Calu3 (cell line): ENCODE results near the gene KCND3. TPM values are rescaled to one million over a fixed set of nuclear protein-coding genes. Genes with fewer than 3 reads are reported as not detected.
"Not testable (repeated sequence)": the region's sequence is repeated elsewhere in the genome, so short reads cannot be mapped to it uniquely, and the experiment has no call there.

Experiments used
- BruUV-seq: library from RNA; stranded (reverse); fragments of 400-500 nt; replicated peaks from 2 replicates; lab custom pipeline; 2021; lab: Mats Ljungman, UMichigan
- CTCF ChIA-PET: fragments of 300-600 bp; sonication (Branson Sonifier 250); formaldehyde crosslinking; loops from one replicate; lab custom pipeline; 2022; ENCODE audit warnings: antibody characterized with exemption; lab: Charles Lee
- DNase-seq: peaks from one replicate; pipeline ENCODE4 v3.0.0; 2022
- H3K27ac Mint-ChIP-seq: one replicate; pipeline ENCODE4 v1.8.0; 2022; ENCODE audit warnings: mixed read lengths; ENCODE audit not compliant: unreplicated experiment
- H3K27me3 Mint-ChIP-seq: one replicate; pipeline ENCODE4 v1.8.0; 2022; ENCODE audit warnings: mixed read lengths; ENCODE audit not compliant: unreplicated experiment
- H3K36me3 Mint-ChIP-seq: one replicate; pipeline ENCODE4 v1.8.0; 2022; ENCODE audit warnings: mild to moderate bottlenecking, moderate library complexity, mixed read lengths; ENCODE audit not compliant: insufficient read depth, unreplicated experiment
- H3K4me1 Mint-ChIP-seq: one replicate; pipeline ENCODE4 v1.8.0; 2022; ENCODE audit warnings: mild to moderate bottlenecking, low read depth, mixed read lengths; ENCODE audit not compliant: unreplicated experiment
- H3K4me3 Mint-ChIP-seq: one replicate; pipeline ENCODE4 v1.8.0; 2022; ENCODE audit warnings: mild to moderate bottlenecking, low read depth, moderate library complexity, mixed read lengths; ENCODE audit not compliant: unreplicated experiment
- H3K9me3 Mint-ChIP-seq: one replicate; pipeline ENCODE4 v1.8.0; 2022; ENCODE audit warnings: low read depth, mixed read lengths; ENCODE audit not compliant: unreplicated experiment
- CTCF ChIP-seq: fragments of 200-600 bp; IDR thresholded peaks from one replicate; pipeline ENCODE4 v1.8.0; 2022; ENCODE audit warnings: antibody characterized with exemption; ENCODE audit not compliant: unreplicated experiment
- intact Hi-C: fragments of 100-400 bp; cut with micrococcal nuclease; formaldehyde crosslinking; loops from one replicate; pipeline ENCODE4 v1.10.0; 2022; ENCODE audit not compliant: unreplicated experiment
- total RNA-seq: library from RNA; stranded (reverse); gene quantifications from 2 replicates; pipeline ENCODE4 v1.2.3, GENCODE V29; 2022

The KCND3 gene
- total RNA-seq, 1 experiment from 2014 or later: 0.07 TPM

- no peak for DNase-seq
- Mint-ChIP-seq H3K9me3 (no peaks in the 10 kb centered on the region), H3K27ac (no peak overlapping the region), H3K4me1 (peaks cover 18% of the 10 kb centered on the region), H3K4me3 (no peak overlapping the region), H3K36me3 (peaks cover 20% of the 10 kb centered on the region), H3K27me3 (peaks cover 66% of the 10 kb centered on the region)
- no peak for TF ChIP-seq CTCF
- BruUV-seq: no TSS peak
- intact Hi-C loops: no loop called here
- CTCF ChIA-PET: no interaction called here
Measured at GRCh38 chr1:111742938-111743549, 246.4 kb downstream of the KCND3 start.

GRCh38 chr1:111742292-111742691 lies 247.2 kb downstream of the KCND3 start:
- CTCF ChIA-PET, H3K27ac Mint-ChIP-seq, H3K4me3 Mint-ChIP-seq, BruUV-seq, DNase-seq, intact Hi-C loops, H3K9me3 Mint-ChIP-seq: not testable (repeated sequence)
- Mint-ChIP-seq H3K4me1 (peaks cover 24% of the 10 kb centered on the region), H3K36me3 (peaks cover 27% of the 10 kb centered on the region), H3K27me3 (peaks cover 66% of the 10 kb centered on the region)

GRCh38 chr1:111739925-111740765 lies 249.3 kb downstream of the KCND3 start:
- peak; percentile 34 for DNase-seq

GRCh38 chr1:111739194-111739924 lies 250.1 kb downstream of the KCND3 start, which contains the start of gene INKA2:
Gene INKA2, minus strand, starts transcription at chr1:111739395. Its CDS starts 153 bp downstream, at chr1:111739242.
- H3K9me3 Mint-ChIP-seq: no peaks in the 10 kb centered on the region
- peak within 1 kb of the TSS; percentile 86 for H3K4me3 Mint-ChIP-seq
- peak; percentile 84 for DNase-seq
- intact Hi-C loops: no loop called here
- CTCF ChIA-PET: interaction anchor here (0.8 to 1.6 kb wide), 2 partner anchors 25 to 258 kb away, joined by 3 to 4 read pairs; no protein-coding TSS in a partner anchor
- peaks cover 27% of the 10 kb centered on the region for H3K36me3 Mint-ChIP-seq
- BruUV-seq: no TSS peak
- H3K4me1 Mint-ChIP-seq: peaks cover 24% of the 10 kb centered on the region
- no peak for TF ChIP-seq CTCF
- H3K27me3 Mint-ChIP-seq: peaks cover 57% of the 10 kb centered on the region
- H3K27ac Mint-ChIP-seq: peak within 1 kb of the TSS; percentile 64

More at GRCh38 chr1:111739925-111740765, 249.3 kb downstream of the KCND3 start:
- no peak for TF ChIP-seq CTCF
- Mint-ChIP-seq H3K4me1 (peaks cover 24% of the 10 kb centered on the region), H3K36me3 (peaks cover 27% of the 10 kb centered on the region), H3K27me3 (peaks cover 57% of the 10 kb centered on the region), H3K27ac (no peak overlapping the region), H3K4me3 (peak overlapping the region; percentile 86), H3K9me3 (no peaks in the 10 kb centered on the region)
- CTCF ChIA-PET: no interaction called here
- intact Hi-C loops: no loop called here
- BruUV-seq: no TSS peak
